Stimulated activated effector memory CD8-positive, alpha-beta T cell treated with anti-CD3 and anti-CD28 coated beads, Interleukin-12 subunit alpha, Interleukin-12 subunit beta, amount 100 ng/mL, for 72 hours (primary cell): Measurements from ENCODE around the gene CACNA1B.

Experiments
- ATAC-seq: fragments of 150-1000 bp; cut with Tn5 transposase; 2 replicates; pipeline ENCODE4 v1.10.0; 2021
- DNase-seq, 2 donors: peaks; one replicate each; pipeline ENCODE4 v3.0.0; 2021 to 2022; ENCODE audit warnings: low spot score in 2 of 2
- H3K27ac Mint-ChIP-seq: one replicate; pipeline ENCODE4 v1.8.0; 2022; ENCODE audit warnings: mild to moderate bottlenecking, mixed read lengths
- H3K36me3 Mint-ChIP-seq: one replicate; pipeline ENCODE4 v1.8.0; 2022; ENCODE audit warnings: mild to moderate bottlenecking, mixed read lengths
- H3K4me1 Mint-ChIP-seq: one replicate; pipeline ENCODE4 v1.8.0; 2022; ENCODE audit warnings: mixed read lengths
- H3K4me3 Mint-ChIP-seq: one replicate; pipeline ENCODE4 v1.8.0; 2022; ENCODE audit warnings: mild to moderate bottlenecking, mixed read lengths
- H3K9me3 Mint-ChIP-seq: one replicate; pipeline ENCODE4 v1.8.0; 2022; ENCODE audit warnings: mixed read lengths

CACNA1B gene

DNA sequence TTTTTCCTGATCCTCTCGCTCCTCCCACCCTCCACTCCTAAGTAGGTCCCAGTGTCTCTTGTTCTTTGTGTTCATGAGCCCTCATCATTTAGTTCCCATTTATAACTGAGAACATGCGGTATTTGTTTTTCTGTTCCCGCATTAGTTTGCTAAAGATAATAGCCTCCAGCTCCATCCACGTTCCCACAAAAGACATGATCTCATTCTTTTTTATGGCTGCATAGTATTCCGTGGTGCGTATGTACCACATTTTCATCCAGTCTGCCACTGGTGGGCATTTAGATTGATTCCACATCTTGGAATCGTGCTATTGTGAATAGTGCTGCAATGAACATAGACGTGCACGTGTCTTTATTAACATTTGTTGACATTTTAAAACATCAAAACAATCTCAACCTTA is 34.2 kb upstream of the CACNA1B start:
- peaks cover under 1% of the 10 kb centered on the region for H3K36me3 Mint-ChIP-seq
- no peak overlapping the region for H3K27ac Mint-ChIP-seq
- no peak overlapping the region for H3K4me3 Mint-ChIP-seq
- H3K9me3 Mint-ChIP-seq: no peaks in the 10 kb centered on the region
- ATAC-seq: no peak
- DNase-seq: no peak
- no peaks in the 10 kb centered on the region for H3K4me1 Mint-ChIP-seq

DNA sequence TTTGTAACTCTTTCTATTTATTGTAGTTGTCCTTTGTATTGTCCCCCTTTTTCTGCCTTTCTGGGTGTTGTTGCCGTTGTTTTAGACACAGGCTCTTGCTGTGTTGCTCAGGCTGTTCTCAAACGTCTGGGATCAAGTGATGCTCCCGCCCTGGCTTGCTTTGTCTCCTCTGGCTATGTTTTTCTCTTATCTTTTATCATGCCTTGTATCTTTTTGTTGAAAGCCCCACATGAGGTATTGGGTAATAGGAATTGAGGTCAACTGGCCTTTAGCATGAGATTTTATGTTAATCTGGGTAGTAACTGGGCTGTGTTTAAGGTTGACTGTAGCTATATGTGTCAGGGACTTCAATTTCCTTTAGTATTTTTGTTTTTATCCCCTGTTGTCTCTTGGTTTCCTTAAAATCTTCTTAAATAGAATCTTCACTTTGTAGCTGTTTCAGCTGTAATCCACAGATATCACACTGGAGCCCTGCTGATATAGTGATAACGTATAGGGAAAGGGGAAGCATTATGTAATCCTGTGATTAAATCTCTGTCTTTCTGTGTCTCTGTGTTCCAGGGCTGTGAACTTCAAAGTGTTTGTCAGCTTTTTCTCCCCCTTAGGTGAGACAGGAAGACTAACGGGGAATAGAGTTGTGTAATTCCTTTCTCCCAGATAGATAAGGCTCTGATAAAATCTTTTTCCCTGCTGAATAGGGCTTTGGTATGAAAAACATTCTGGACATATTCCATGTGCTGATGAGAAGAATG is 25.9 kb upstream of the CACNA1B start:
- Mint-ChIP-seq H3K27ac (no peak overlapping the region), H3K4me1 (peaks cover 5% of the 10 kb centered on the region), H3K9me3 (peaks cover 21% of the 10 kb centered on the region), H3K36me3 (no peaks in the 10 kb centered on the region), H3K4me3 (no peak overlapping the region)
- ATAC-seq (no peak), DNase-seq (no peak)

DNA sequence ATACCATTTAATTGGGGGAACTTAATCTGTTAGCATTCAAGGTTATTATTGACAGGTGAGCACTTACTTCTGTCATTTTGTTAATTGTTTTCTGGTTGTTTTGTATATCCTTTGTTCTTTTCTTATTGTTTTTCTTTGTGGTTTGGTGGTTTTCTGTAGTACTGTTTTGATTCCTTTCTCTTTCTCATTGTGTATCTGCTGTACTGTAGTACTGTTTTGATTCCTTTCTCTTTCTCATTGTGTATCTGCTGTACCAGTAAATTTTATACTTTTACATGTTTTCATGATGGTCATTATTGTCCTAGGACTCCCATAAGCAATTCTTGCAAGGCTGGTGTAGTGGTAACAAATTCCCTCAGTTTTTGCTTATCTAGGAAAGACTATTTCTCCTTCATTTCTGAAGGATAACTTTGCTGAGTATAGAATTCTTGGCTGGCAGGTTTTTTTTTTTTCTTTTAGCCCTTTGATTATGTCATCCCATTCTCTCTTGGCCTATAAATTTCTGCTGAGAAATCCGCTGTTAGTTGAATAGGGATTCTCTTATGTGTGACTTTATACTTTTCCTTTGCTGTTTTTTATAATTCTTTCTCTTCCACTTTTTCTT is 24.1 kb upstream of the CACNA1B start:
- H3K27ac Mint-ChIP-seq: no peak overlapping the region
- no peaks in the 10 kb centered on the region for H3K36me3 Mint-ChIP-seq
- DNase-seq: no peak
- peaks cover 5% of the 10 kb centered on the region for H3K4me1 Mint-ChIP-seq
- H3K9me3 Mint-ChIP-seq: peaks cover 21% of the 10 kb centered on the region
- peak; percentile 43 for ATAC-seq
- no peak overlapping the region for H3K4me3 Mint-ChIP-seq

DNA sequence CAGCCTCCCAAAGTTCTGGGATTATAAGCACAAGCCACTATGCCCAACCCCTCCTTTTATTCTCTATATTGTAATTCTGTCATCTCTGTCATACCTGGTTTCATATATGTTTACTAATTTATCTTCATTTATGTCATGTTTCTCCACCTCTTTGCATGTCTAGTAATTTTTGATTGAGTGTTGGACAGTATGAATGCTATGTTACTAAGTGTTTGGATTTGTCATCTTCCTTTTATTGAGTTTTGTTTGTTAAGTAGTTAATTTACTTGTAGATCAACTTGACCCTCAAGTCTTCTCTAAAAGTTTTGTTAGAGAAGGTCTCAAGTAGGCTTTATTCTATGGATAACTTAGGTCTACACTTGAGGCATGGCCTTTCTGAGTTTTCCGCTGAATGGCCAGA is 17.2 kb upstream of the CACNA1B start:
- H3K27ac Mint-ChIP-seq: no peak overlapping the region
- peaks cover 22% of the 10 kb centered on the region for H3K9me3 Mint-ChIP-seq
- H3K36me3 Mint-ChIP-seq: no peaks in the 10 kb centered on the region
- DNase-seq (no peak), ATAC-seq (no peak)
- H3K4me3 Mint-ChIP-seq: no peak overlapping the region
- H3K4me1 Mint-ChIP-seq: peaks cover 5% of the 10 kb centered on the region

DNA sequence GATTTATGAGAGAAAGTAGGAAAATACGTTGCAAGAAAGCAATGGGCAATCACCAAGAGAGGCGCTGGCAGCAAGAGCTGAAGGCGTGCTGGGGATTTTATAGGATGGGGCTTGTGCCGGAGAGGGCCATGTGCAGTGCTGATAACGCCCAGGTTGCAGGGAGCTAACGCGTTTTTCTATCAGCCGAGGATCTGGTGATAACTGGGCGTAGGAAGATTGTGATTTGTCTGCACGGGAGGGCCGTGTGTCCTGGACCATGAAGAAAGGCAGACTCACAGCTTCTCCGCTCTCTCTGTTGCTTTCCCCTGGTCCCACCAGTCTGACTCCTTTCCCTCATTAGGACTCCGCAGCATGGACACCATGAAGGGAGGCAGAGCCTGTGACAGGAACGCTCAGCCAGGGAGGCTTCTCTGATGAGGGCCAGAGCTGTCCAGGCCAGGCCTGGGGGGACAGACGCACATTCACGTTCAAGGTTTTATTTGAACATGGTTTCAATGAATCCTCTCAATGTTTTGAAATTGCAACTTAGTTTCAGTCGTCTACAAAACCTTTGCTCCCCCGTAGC is 11.9 kb upstream of the CACNA1B start:
- H3K27ac Mint-ChIP-seq: no peak overlapping the region
- no peak for DNase-seq

DNA sequence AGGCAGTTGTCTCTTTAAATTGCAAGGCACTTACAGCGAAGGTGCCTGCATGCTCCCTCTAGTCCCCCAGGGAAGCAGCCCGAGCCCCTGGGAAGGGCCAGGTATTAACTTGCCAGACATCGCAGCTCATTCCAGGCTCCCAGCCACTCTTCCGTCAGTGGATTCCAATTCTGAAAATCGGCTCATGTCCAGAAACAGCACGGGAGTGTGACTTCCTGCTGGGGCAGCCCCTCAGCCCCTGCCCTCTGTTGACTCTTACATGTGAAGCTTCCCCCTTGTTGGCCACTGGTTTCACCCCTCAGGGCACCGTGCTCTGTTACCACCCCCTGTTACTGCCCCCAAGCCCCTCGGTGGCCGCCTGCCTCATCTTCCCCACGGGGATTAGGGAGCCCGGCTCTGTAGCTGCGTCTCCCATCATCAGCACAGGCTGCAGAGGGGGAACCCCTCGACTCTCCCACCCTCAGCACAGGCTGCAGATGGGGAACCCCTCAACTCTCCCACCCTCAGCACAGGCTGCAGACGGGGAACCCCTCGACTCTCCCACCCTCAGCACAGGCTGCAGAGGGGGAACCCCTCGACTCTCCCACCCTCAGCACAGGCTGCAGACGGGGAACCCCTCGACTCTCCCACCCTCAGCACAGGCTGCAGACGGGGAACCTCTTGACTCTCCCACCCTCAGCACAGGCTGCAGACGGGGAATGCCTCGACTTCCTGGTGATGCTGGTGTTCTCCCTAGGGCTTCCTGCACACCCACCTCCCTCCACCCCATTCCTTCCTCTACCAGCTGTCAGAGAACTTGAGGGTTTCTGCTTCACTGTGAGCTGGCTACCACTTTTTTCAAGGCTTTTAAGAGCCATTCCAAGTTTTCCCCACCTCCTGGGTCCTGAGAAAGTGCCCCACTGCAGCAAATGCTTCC is 11.1 kb upstream of the CACNA1B start:
- no peak overlapping the region for H3K27ac Mint-ChIP-seq
- ATAC-seq: no peak
- peaks cover 7% of the 10 kb centered on the region for H3K9me3 Mint-ChIP-seq
- no peaks in the 10 kb centered on the region for H3K36me3 Mint-ChIP-seq
- no peak for DNase-seq
- peaks cover 5% of the 10 kb centered on the region for H3K4me1 Mint-ChIP-seq
- H3K4me3 Mint-ChIP-seq: no peak overlapping the region

More for the DNA sequence above, 11.9 kb upstream of the CACNA1B start:
- H3K4me3 Mint-ChIP-seq: no peak overlapping the region
- H3K9me3 Mint-ChIP-seq: peaks cover 11% of the 10 kb centered on the region
- no peaks in the 10 kb centered on the region for H3K36me3 Mint-ChIP-seq
- no peak for ATAC-seq
- peaks cover 5% of the 10 kb centered on the region for H3K4me1 Mint-ChIP-seq

DNA sequence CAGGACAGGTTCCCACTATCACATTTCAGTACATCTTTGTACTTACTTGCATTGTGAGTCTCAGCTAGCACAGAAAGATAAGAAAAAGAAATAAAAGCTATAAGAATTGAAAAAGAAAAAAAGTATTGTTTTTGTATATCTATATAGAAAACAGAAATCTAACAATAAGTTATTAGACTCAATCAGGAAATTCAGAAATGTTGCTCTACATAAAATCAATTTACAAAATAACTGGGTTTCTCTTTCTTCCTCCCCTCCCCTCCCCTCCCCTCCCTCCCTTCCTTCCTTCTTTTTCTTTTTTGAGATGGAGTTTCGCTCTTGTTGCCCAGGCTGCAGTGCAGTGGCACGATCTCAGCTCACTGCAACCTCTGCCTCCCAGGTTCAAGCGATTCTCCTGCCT is 7.2 kb upstream of the CACNA1B start:
- H3K9me3 Mint-ChIP-seq: no peaks in the 10 kb centered on the region
- H3K4me1 Mint-ChIP-seq: no peaks in the 10 kb centered on the region
- no peak overlapping the region for H3K27ac Mint-ChIP-seq
- no peak for DNase-seq
- H3K36me3 Mint-ChIP-seq: no peaks in the 10 kb centered on the region
- ATAC-seq: no peak
- no peak overlapping the region for H3K4me3 Mint-ChIP-seq

DNA sequence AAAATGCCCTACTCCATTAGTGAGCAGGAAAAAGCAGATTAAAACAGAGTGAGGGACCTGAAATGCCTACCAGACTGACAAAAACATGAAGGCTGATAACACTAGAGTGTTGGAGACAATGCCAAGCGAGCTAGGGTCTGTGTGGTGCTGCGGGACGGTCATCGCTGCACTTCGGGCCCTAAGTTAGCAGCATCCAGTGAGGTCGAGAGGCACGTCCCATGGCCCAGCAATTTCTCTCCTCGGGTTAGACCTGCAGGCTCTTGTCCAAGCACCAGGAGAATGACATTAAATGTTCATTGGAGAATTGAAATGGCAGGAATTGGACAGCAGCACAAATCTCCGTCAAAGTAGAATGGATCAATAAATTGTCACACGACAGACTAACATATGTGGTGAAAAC is 5.3 kb upstream of the CACNA1B start:
- H3K36me3 Mint-ChIP-seq: no peaks in the 10 kb centered on the region
- no peak overlapping the region for H3K27ac Mint-ChIP-seq
- no peaks in the 10 kb centered on the region for H3K9me3 Mint-ChIP-seq
- no peak for DNase-seq
- no peaks in the 10 kb centered on the region for H3K4me1 Mint-ChIP-seq
- no peak overlapping the region for H3K4me3 Mint-ChIP-seq
- ATAC-seq: no peak

DNA sequence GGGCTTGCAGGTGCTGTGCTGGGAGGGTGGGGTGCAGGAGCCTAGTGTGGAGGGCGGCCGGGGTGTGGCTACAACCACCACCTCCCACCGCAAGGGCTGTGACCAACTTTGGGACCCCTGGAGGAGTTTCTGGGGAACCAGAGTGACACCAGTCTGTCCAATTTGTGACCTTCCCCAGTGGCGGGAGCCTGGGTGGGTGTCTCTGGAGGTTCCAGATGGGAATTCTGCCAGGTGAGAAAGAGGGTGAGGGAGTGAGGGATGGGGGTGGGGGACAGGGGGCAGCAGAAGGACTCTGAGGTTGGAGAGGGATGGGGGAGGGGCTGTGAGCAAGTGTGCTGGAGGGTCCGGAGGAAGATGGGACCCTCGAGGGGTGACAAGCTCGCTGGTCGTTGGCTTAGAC is 4.2 kb upstream of the CACNA1B start:
- DNase-seq (no peak), ATAC-seq (no peak)
- no peaks in the 10 kb centered on the region for H3K9me3 Mint-ChIP-seq
- no peaks in the 10 kb centered on the region for H3K4me1 Mint-ChIP-seq
- H3K27ac Mint-ChIP-seq: no peak overlapping the region
- no peak overlapping the region for H3K4me3 Mint-ChIP-seq
- H3K36me3 Mint-ChIP-seq: no peaks in the 10 kb centered on the region

DNA sequence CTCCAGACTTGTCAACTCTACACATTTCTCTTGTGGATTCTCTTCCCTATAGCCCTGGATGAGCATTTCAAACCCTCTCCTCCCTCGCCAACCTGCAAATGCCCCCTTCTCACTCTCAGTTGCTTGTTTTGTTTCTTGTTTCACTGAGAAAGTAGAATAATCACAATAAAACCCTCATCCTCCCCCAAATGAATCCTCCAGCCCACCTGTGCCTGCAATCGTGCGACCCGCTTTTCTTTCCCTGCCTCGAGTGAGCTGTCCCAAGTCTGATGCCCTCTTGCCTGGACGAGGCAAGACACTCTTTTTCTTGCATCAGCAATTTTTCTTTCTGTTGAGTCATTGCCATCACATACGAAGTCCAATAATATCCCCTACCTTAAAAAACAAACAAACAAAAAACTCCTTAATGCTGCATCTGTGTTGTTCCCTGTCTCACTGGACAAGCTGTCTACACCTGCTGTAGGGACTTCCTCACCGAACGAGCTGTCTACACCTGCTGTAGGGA is 3.7 kb upstream of the CACNA1B start:
- no peak for DNase-seq
- ATAC-seq: no peak
- Mint-ChIP-seq H3K4me3 (no peak overlapping the region), H3K9me3 (no peaks in the 10 kb centered on the region), H3K27ac (no peak overlapping the region), H3K36me3 (no peaks in the 10 kb centered on the region), H3K4me1 (no peaks in the 10 kb centered on the region)

DNA sequence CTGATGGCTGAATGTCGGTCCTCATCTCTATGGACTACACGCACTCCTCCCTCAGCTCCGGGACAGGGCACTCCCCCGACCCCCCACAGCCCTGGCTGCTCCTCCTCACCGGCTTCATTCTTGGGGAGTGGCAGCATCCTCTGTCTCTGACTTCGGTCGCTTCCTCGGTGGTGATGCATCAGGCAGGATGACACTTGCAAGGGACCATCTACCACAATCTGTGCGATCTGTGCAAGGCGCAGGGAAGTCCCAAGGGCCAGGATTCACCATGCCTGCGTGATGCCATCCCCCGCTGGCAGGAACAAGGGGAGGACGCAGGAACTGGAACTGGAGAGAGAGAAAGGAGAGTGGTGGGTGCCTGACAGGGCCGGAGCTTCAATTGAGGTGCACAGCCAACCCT is 2.2 kb upstream of the CACNA1B start:
- Mint-ChIP-seq H3K36me3 (no peaks in the 10 kb centered on the region), H3K27ac (no peak overlapping the region), H3K9me3 (no peaks in the 10 kb centered on the region), H3K4me1 (no peaks in the 10 kb centered on the region), H3K4me3 (no peak overlapping the region)
- ATAC-seq (no peak), DNase-seq (no peak)

DNA sequence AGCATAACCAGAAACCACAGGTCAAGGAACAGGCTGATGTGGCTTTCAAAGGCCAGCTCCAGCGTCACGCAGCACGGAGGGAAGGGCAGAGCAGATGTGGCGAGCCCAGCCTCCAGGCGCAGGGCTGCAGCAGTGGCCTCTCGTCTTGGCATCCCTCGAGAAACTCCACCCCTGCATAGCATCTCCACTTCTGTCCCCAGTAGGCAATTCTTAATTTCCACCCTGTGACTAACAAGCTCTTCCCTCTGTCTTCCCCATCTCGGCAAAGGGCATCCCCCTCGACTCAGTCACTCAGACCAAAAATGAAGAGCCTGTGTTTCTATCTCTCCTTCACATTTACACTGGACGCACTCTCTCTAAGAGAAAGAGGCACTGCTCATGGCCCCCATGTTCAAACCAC is 1.7 kb upstream of the CACNA1B start:
- no peak for DNase-seq
- H3K27ac Mint-ChIP-seq: no peak overlapping the region
- H3K36me3 Mint-ChIP-seq: no peaks in the 10 kb centered on the region
- ATAC-seq: no peak
- H3K4me1 Mint-ChIP-seq: no peaks in the 10 kb centered on the region
- no peaks in the 10 kb centered on the region for H3K9me3 Mint-ChIP-seq
- no peak overlapping the region for H3K4me3 Mint-ChIP-seq

DNA sequence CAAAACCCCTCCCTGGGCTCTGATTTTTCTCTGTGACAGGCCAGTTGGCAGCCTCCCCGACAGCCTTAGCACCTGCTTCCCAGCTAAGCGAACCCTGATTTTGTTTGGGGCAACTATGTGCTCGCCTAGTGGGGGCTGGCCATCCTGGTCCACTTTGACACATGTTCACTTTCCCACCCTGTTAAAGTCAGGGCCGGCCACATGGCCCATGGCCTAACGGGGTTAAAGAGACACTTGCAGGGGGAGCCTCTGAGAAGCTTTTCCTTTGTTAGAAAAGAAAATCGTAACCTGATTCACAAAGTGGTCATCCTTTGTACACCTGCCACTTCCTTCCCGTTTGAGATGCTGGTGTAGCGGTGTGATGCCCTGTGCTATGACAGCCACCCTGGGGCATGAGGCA is 1.3 kb upstream of the CACNA1B start:
- H3K27ac Mint-ChIP-seq: no peak overlapping the region
- no peak for DNase-seq
- H3K4me1 Mint-ChIP-seq: no peaks in the 10 kb centered on the region

DNA sequence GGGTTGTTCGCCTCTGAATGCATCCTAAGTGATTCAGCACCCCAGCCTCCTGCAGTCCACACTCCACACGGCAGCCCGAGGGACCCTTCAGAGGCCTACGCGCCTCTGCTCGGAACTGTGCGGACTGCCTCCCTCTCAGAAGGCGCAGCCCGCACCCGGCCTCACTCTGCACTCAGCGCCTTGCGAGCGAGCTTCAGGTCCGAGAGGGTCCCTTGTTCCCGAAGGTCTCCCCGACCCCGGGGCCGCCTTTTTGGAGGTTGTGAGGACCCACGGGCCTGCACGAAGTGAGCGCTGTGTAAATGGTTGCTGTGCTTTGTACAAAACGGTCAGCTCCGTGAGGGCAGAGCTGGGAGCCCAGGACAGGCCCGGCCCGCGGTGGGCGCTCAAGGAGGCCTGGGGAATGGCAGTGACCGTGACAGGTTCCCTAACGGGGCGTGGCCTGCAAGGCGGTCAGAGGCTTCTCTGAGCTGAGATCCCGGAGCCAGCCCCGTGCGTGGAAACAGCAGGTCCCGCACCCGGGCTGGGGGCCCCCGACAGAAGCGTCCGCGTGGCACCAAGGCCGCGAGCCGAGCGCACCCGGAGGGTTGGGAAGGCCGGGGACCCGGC is 698 bp upstream of the CACNA1B start:
- Mint-ChIP-seq H3K27ac (no peak overlapping the region), H3K4me3 (no peak overlapping the region), H3K4me1 (no peaks in the 10 kb centered on the region), H3K36me3 (no peaks in the 10 kb centered on the region), H3K9me3 (no peaks in the 10 kb centered on the region)
- DNase-seq (no peak), ATAC-seq (no peak)

More for the DNA sequence above, 1.3 kb upstream of the CACNA1B start:
- no peak overlapping the region for H3K4me3 Mint-ChIP-seq
- no peaks in the 10 kb centered on the region for H3K36me3 Mint-ChIP-seq
- no peaks in the 10 kb centered on the region for H3K9me3 Mint-ChIP-seq
- no peak for ATAC-seq
